ENCODE results near the gene SMYD3. TPM values are rescaled to one million over a fixed set of nuclear protein-coding genes. Genes with fewer than 3 reads are reported as not detected.

SMYD3 gene
- total and polyA plus RNA-seq, 2 donors, result 22.0 to 27.0 TPM

GRCh38 chr1:246195296-246195695 is 311.8 kb downstream of the SMYD3 start:
- 98% methylated on average over 7 of the region's 7 CpGs for WGBS
- Histone ChIP-seq H3K4me3 (ENCODE audit: low read length in 2 of 2) (no peak overlapping the region), H3K27me3 (ENCODE audit: control insufficient read depth in 2 of 2, insufficient read depth in 1 of 2, low read length in 1 of 2) (no peaks in the 10 kb centered on the region), H3K36me3 (ENCODE audit: control insufficient read depth in 2 of 2, insufficient read depth in 2 of 2, low read length in 1 of 2) (no peaks in the 10 kb centered on the region), H3K9me3 (ENCODE audit: control insufficient read depth in 2 of 2, insufficient read depth in 1 of 2, low read length in 1 of 2) (no peaks in the 10 kb centered on the region), H3K4me1 (ENCODE audit: control insufficient read depth in 2 of 2, insufficient read depth in 2 of 2, low read length in 2 of 2) (no peaks in the 10 kb centered on the region), H3K27ac (ENCODE audit: low read depth in 1 of 2, low read length in 1 of 2) (no peak overlapping the region)
- DNase-seq (ENCODE audit: low read depth in 6 of 9, low spot score in 9 of 9), result no peak

GRCh38 chr1:246193537-246193936 is 313.5 kb downstream of the SMYD3 start:
- H3K9me3 ChIP-seq (ENCODE audit: control insufficient read depth in 2 of 2, insufficient read depth in 1 of 2, low read length in 1 of 2), result no peaks in the 10 kb centered on the region
- no peak for DNase-seq (ENCODE audit: low read depth in 6 of 9, low spot score in 9 of 9)
- WGBS, result 96% methylated on average over 12 of the region's 12 CpGs
- H3K27ac ChIP-seq (ENCODE audit: low read depth in 1 of 2, low read length in 1 of 2), result no peak overlapping the region
- H3K36me3 ChIP-seq (ENCODE audit: control insufficient read depth in 2 of 2, insufficient read depth in 2 of 2, low read length in 1 of 2), result no peaks in the 10 kb centered on the region
- H3K4me3 ChIP-seq (ENCODE audit: low read length in 2 of 2), result no peak overlapping the region
- no peaks in the 10 kb centered on the region for H3K4me1 ChIP-seq (ENCODE audit: control insufficient read depth in 2 of 2, insufficient read depth in 2 of 2, low read length in 2 of 2)
- H3K27me3 ChIP-seq (ENCODE audit: control insufficient read depth in 2 of 2, insufficient read depth in 1 of 2, low read length in 1 of 2), result no peaks in the 10 kb centered on the region

GRCh38 chr1:246189126-246189525 is 318.0 kb downstream of the SMYD3 start:
- WGBS, result 98% methylated on average over 3 of the region's 3 CpGs
- Histone ChIP-seq H3K9me3 (ENCODE audit: control insufficient read depth in 2 of 2, insufficient read depth in 1 of 2, low read length in 1 of 2) (no peaks in the 10 kb centered on the region), H3K36me3 (ENCODE audit: control insufficient read depth in 2 of 2, insufficient read depth in 2 of 2, low read length in 1 of 2) (no peaks in the 10 kb centered on the region), H3K4me1 (ENCODE audit: control insufficient read depth in 2 of 2, insufficient read depth in 2 of 2, low read length in 2 of 2) (no peaks in the 10 kb centered on the region), H3K27me3 (ENCODE audit: control insufficient read depth in 2 of 2, insufficient read depth in 1 of 2, low read length in 1 of 2) (no peaks in the 10 kb centered on the region), H3K4me3 (ENCODE audit: low read length in 2 of 2) (no peak overlapping the region), H3K27ac (ENCODE audit: low read depth in 1 of 2, low read length in 1 of 2) (no peak overlapping the region)
- DNase-seq (ENCODE audit: low read depth in 6 of 9, low spot score in 9 of 9), result no peak

- H3K9me3 ChIP-seq (ENCODE audit: control insufficient read depth in 2 of 2, insufficient read depth in 1 of 2, low read length in 1 of 2), result no peaks in the 10 kb centered on the region
Observed at GRCh38 chr1:246187834-246188372, 319.2 kb downstream of the SMYD3 start.

GRCh38 chr1:246184503-246184902 is 322.6 kb downstream of the SMYD3 start:
- Histone ChIP-seq H3K27me3 (ENCODE audit: control insufficient read depth in 2 of 2, insufficient read depth in 1 of 2, low read length in 1 of 2) (no peaks in the 10 kb centered on the region), H3K4me1 (ENCODE audit: control insufficient read depth in 2 of 2, insufficient read depth in 2 of 2, low read length in 2 of 2) (no peaks in the 10 kb centered on the region), H3K27ac (ENCODE audit: low read depth in 1 of 2, low read length in 1 of 2) (no peak overlapping the region), H3K36me3 (ENCODE audit: control insufficient read depth in 2 of 2, insufficient read depth in 2 of 2, low read length in 1 of 2) (no peaks in the 10 kb centered on the region), H3K4me3 (ENCODE audit: low read length in 2 of 2) (no peak overlapping the region), H3K9me3 (ENCODE audit: control insufficient read depth in 2 of 2, insufficient read depth in 1 of 2, low read length in 1 of 2) (no peaks in the 10 kb centered on the region)
- DNase-seq (ENCODE audit: low read depth in 6 of 9, low spot score in 9 of 9), result no peak
- 98% methylated on average over 1 of the region's 1 CpG for WGBS

More at GRCh38 chr1:246187834-246188372, 319.2 kb downstream of the SMYD3 start:
- Histone ChIP-seq H3K4me3 (ENCODE audit: low read length in 2 of 2) (no peak overlapping the region), H3K36me3 (ENCODE audit: control insufficient read depth in 2 of 2, insufficient read depth in 2 of 2, low read length in 1 of 2) (no peaks in the 10 kb centered on the region), H3K27ac (ENCODE audit: low read depth in 1 of 2, low read length in 1 of 2) (no peak overlapping the region), H3K4me1 (ENCODE audit: control insufficient read depth in 2 of 2, insufficient read depth in 2 of 2, low read length in 2 of 2) (no peaks in the 10 kb centered on the region), H3K27me3 (ENCODE audit: control insufficient read depth in 2 of 2, insufficient read depth in 1 of 2, low read length in 1 of 2) (no peaks in the 10 kb centered on the region)
- WGBS, result 97% methylated on average over 10 of the region's 10 CpGs
- DNase-seq (ENCODE audit: low read depth in 6 of 9, low spot score in 9 of 9), result no peak

GRCh38 chr1:246182149-246182851 is 324.8 kb downstream of the SMYD3 start:
- Histone ChIP-seq H3K36me3 (ENCODE audit: control insufficient read depth in 2 of 2, insufficient read depth in 2 of 2, low read length in 1 of 2) (no peaks in the 10 kb centered on the region), H3K27ac (ENCODE audit: low read depth in 1 of 2, low read length in 1 of 2) (no peak overlapping the region), H3K27me3 (ENCODE audit: control insufficient read depth in 2 of 2, insufficient read depth in 1 of 2, low read length in 1 of 2) (no peaks in the 10 kb centered on the region), H3K9me3 (ENCODE audit: control insufficient read depth in 2 of 2, insufficient read depth in 1 of 2, low read length in 1 of 2) (no peaks in the 10 kb centered on the region), H3K4me3 (ENCODE audit: low read length in 2 of 2) (no peak overlapping the region), H3K4me1 (ENCODE audit: control insufficient read depth in 2 of 2, insufficient read depth in 2 of 2, low read length in 2 of 2) (no peaks in the 10 kb centered on the region)
- DNase-seq (ENCODE audit: low read depth in 6 of 9, low spot score in 9 of 9), result no peak
- 45% methylated on average over 3 of the region's 3 CpGs for WGBS

GRCh38 chr1:246181241-246181640 is 325.8 kb downstream of the SMYD3 start:
- no peak for DNase-seq (ENCODE audit: low read depth in 6 of 9, low spot score in 9 of 9)
- Histone ChIP-seq H3K27me3 (ENCODE audit: control insufficient read depth in 2 of 2, insufficient read depth in 1 of 2, low read length in 1 of 2) (no peaks in the 10 kb centered on the region), H3K9me3 (ENCODE audit: control insufficient read depth in 2 of 2, insufficient read depth in 1 of 2, low read length in 1 of 2) (no peaks in the 10 kb centered on the region), H3K36me3 (ENCODE audit: control insufficient read depth in 2 of 2, insufficient read depth in 2 of 2, low read length in 1 of 2) (no peaks in the 10 kb centered on the region), H3K4me3 (ENCODE audit: low read length in 2 of 2) (no peak overlapping the region), H3K4me1 (ENCODE audit: control insufficient read depth in 2 of 2, insufficient read depth in 2 of 2, low read length in 2 of 2) (no peaks in the 10 kb centered on the region), H3K27ac (ENCODE audit: low read depth in 1 of 2, low read length in 1 of 2) (no peak overlapping the region)

- H3K4me3 ChIP-seq (ENCODE audit: low read length in 2 of 2), result no peak overlapping the region
- no peaks in the 10 kb centered on the region for H3K36me3 ChIP-seq (ENCODE audit: control insufficient read depth in 2 of 2, insufficient read depth in 2 of 2, low read length in 1 of 2)
- WGBS, result 97% methylated on average over 1 of the region's 1 CpG
- H3K4me1 ChIP-seq (ENCODE audit: control insufficient read depth in 2 of 2, insufficient read depth in 2 of 2, low read length in 2 of 2), result no peaks in the 10 kb centered on the region
- DNase-seq (ENCODE audit: low read depth in 6 of 9, low spot score in 9 of 9), result no peak
- H3K9me3 ChIP-seq (ENCODE audit: control insufficient read depth in 2 of 2, insufficient read depth in 1 of 2, low read length in 1 of 2), result no peaks in the 10 kb centered on the region
- no peaks in the 10 kb centered on the region for H3K27me3 ChIP-seq (ENCODE audit: control insufficient read depth in 2 of 2, insufficient read depth in 1 of 2, low read length in 1 of 2)
- no peak overlapping the region for H3K27ac ChIP-seq (ENCODE audit: low read depth in 1 of 2, low read length in 1 of 2)
Observed at GRCh38 chr1:246179401-246179800, 327.7 kb downstream of the SMYD3 start.

- Histone ChIP-seq H3K36me3 (ENCODE audit: control insufficient read depth in 2 of 2, insufficient read depth in 2 of 2, low read length in 1 of 2) (no peaks in the 10 kb centered on the region), H3K27me3 (ENCODE audit: control insufficient read depth in 2 of 2, insufficient read depth in 1 of 2, low read length in 1 of 2) (no peaks in the 10 kb centered on the region), H3K4me3 (ENCODE audit: low read length in 2 of 2) (no peak overlapping the region), H3K4me1 (ENCODE audit: control insufficient read depth in 2 of 2, insufficient read depth in 2 of 2, low read length in 2 of 2) (no peaks in the 10 kb centered on the region), H3K27ac (ENCODE audit: low read depth in 1 of 2, low read length in 1 of 2) (no peak overlapping the region), H3K9me3 (ENCODE audit: control insufficient read depth in 2 of 2, insufficient read depth in 1 of 2, low read length in 1 of 2) (no peaks in the 10 kb centered on the region)
- no peak for DNase-seq (ENCODE audit: low read depth in 6 of 9, low spot score in 9 of 9)
- 97% methylated on average over 6 of the region's 6 CpGs for WGBS
Observed at GRCh38 chr1:246178717-246179311, 328.3 kb downstream of the SMYD3 start.

All from thymus (tissue), 11 donors.